Mucosa of descending colon (tissue), 3 donors: Measurements from ENCODE around the gene HBQ1. TPM values are rescaled to one million over a fixed set of nuclear protein-coding genes. Genes with fewer than 3 reads are reported as not detected.

Experiments
- ATAC-seq: fragments of 200-7000 bp; cut with Tn5 transposase; one replicate; pipeline ENCODE4 v1.9.1; 2020; ENCODE audit warnings: mild to moderate bottlenecking, moderate library complexity
- DNase-seq, 3 donors: peaks; one replicate each; pipeline ENCODE4 v3.0.0-alpha.2; 2020
- H3K36me3 ChIP-seq: fragments of 200-600 bp; one replicate; pipeline ENCODE4 v1.8.0; 2021; ENCODE audit warnings: low read depth, mild to moderate bottlenecking
- H3K4me1 ChIP-seq: fragments of 200-600 bp; one replicate; pipeline ENCODE4 v1.8.0; 2021; ENCODE audit warnings: low read depth, mild to moderate bottlenecking
- H3K4me3 ChIP-seq: fragments of 200-600 bp; one replicate; pipeline ENCODE4 v1.8.0; 2021; ENCODE audit warnings: mild to moderate bottlenecking
- H3K9me3 ChIP-seq: fragments of 200-600 bp; one replicate; pipeline ENCODE4 v1.8.0; 2021; ENCODE audit warnings: mild to moderate bottlenecking
- intact Hi-C, 2 donors: fragments of 100-400 bp; cut with DNase I in 1 of 2; cut with micrococcal nuclease in 1 of 2; formaldehyde crosslinking; loops; one replicate each; pipeline versions ENCODE4 v1.11.0 to v1.11.1; 2022; cut with DNase I, micrococcal nuclease
- total RNA-seq, 3 donors: library from RNA; stranded (reverse); fragmentation: NEBNext Ultra II Directional in 2 of 3; extraction: Animal tissue kit (Norgen Biotek cat#: 25700) in 2 of 3; gene quantifications; one replicate each; pipeline versions ENCODE4 v1.2.1 to v1.2.4, GENCODE V29; 2021 to 2023
- TF ChIP-seq, protein P1 (sequence below): fragments of 200-600 bp; IDR thresholded peaks from one replicate; pipeline ENCODE4 v1.8.0; 2022; ENCODE audit warnings: antibody characterized with exemption, mild to moderate bottlenecking
- donor health status: DM: no; HTN: no; CAD: no; lungs with moderate emphysema.
- donor health status: DM: no; HTN: no; CAD: no.
- donor health status: DM: no; HTN: yes; CAD: no.

Gene HBQ1
- total RNA-seq, 3 donors from 2014 or later = not detected

DNA sequence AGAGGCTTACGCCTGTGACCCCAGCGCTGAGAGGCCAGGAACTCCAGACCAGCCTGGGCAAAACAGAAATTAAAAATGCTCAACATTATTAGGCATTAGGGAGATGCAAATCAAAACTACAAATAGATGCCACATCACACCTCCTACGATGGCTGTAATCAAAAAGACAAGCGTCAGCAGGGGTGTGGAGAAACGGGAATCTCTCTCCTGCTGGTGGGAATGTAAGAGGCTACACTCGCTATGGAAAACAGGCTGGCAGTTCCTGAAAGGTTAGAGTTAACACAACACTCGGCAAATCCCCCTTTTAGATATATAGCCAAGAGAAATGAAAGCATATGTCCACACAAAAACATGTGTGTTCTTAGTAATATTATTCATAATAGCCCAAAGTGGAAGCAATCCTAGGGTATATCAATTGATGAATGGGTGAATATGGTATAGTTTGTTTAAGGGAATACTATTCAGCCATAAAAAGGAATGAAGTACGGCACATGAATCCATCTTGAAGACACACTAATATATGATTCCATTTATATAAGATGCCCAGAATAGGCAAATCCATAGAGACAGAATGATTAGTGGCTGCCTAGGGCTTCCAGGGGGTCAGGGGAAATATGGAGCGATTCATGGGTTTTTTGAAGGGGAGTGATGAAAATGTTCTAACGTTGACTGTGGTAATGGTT, 39.9 kb upstream of the HBQ1 start:
- DNase-seq (no peak), ATAC-seq (no peak)
- Histone ChIP-seq H3K9me3 (no peaks in the 10 kb centered on the region), H3K4me3 (no peak overlapping the region), H3K4me1 (peaks cover 5% of the 10 kb centered on the region), H3K36me3 (no peaks in the 10 kb centered on the region)
- TF ChIP-seq, protein P1, sequence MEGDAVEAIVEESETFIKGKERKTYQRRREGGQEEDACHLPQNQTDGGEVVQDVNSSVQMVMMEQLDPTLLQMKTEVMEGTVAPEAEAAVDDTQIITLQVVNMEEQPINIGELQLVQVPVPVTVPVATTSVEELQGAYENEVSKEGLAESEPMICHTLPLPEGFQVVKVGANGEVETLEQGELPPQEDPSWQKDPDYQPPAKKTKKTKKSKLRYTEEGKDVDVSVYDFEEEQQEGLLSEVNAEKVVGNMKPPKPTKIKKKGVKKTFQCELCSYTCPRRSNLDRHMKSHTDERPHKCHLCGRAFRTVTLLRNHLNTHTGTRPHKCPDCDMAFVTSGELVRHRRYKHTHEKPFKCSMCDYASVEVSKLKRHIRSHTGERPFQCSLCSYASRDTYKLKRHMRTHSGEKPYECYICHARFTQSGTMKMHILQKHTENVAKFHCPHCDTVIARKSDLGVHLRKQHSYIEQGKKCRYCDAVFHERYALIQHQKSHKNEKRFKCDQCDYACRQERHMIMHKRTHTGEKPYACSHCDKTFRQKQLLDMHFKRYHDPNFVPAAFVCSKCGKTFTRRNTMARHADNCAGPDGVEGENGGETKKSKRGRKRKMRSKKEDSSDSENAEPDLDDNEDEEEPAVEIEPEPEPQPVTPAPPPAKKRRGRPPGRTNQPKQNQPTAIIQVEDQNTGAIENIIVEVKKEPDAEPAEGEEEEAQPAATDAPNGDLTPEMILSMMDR = no peak
- intact Hi-C loops = no loop called here

DNA sequence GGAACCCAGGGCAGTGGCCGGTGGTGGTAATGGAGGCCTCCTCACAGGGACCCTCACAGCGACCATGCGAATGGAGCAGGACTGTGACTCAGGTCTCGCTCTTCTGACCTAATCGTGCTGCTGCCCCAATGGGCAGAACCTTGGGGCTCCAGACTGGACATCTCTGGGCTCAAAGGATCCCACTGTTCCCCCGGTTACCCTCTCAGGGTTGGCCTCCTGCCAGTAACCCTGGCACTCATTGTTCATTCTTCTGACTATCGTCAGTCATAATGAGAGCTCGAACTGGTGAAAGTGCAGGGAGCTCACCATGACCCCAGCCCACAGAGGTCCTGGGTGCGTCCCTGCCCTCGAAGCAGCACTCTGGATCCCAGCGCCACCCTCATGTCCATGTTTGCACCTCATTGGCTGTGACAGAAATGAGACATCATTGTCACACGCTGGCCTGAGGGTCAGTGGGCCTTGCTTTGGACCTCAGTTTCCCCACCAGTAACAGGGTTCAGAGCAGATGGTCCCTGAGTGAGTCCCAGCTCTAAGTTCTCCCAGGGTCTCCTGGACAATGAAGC, 37.8 kb upstream of the HBQ1 start:
- no peak for DNase-seq
- H3K4me3 ChIP-seq = no peak overlapping the region
- H3K36me3 ChIP-seq = no peaks in the 10 kb centered on the region
- intact Hi-C loops = no loop called here
- ATAC-seq = no peak
- no peaks in the 10 kb centered on the region for H3K4me1 ChIP-seq
- TF ChIP-seq, protein P1 = no peak
- H3K9me3 ChIP-seq = no peaks in the 10 kb centered on the region

DNA sequence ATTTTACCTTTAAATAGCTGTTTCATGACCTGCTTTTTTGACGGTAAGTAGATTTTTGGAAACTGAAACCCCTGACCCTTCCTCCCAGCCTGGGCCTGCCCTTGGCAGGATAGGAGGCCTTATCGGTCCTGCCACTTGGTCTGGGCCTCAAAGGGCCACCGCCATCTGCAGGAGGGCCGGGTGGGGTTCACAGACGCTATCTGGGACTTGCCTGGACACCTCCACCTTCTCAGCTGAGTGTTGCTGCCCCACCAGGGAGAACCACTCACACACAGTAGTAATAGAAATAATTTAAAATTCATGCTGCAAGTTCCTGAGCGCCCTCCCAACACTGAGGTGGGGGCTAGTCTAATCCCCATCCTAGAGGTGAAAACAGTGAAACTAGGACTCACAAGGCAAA, 37.2 kb upstream of the HBQ1 start:
- Histone ChIP-seq H3K9me3 (no peaks in the 10 kb centered on the region), H3K4me1 (no peaks in the 10 kb centered on the region), H3K36me3 (no peaks in the 10 kb centered on the region), H3K4me3 (no peak overlapping the region)
- TF ChIP-seq, protein P1 = no peak
- intact Hi-C loops = no loop called here
- DNase-seq = no peak
- ATAC-seq = no peak

DNA sequence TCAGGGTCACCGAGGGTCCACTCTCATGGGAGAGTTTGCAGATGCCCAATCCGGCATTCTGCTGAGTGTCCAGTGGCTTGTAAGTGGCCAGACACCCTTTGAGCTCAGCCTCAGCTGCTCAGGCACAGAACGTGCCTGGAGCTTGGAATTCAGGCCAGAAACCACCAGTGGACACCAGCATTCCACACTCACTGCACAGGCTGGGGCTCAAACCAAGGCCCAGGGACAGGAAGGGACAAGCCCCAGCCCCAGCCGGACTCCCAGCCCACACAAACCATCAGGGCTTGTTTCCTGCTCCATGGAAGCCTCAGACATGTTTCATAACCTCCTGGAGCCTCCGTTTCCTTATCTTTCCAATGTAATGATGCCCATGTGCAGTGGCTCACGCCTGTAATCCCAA, 36.8 kb upstream of the HBQ1 start:
- H3K4me3 ChIP-seq = no peak overlapping the region
- intact Hi-C loops = no loop called here
- no peaks in the 10 kb centered on the region for H3K4me1 ChIP-seq
- H3K36me3 ChIP-seq = no peaks in the 10 kb centered on the region
- TF ChIP-seq, protein P1 = no peak
- H3K9me3 ChIP-seq = no peaks in the 10 kb centered on the region
- no peak for ATAC-seq
- DNase-seq = no peak

DNA sequence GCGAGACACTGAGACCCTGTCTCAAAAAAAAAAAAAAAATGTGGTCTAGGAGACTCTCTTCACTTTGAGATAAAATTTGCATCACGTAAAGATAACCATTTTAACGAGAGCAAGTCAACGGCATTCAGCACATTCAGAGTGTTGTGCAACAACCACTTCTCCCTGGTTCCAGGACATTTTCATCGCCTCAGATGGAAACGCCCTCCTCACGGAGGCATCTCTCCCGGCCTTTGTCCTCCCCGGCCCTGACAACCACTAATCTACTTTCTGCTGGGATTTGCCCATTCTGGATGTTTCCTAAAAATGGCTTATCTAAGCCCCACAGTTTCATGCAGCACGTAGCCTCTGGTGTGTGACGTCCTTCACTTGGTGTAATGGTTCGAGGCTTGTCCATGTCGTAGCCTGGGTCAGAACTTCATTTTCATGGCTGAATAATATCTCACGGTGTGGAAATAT, 35.4 kb upstream of the HBQ1 start:
- intact Hi-C loops = no loop called here

More for the DNA sequence above, 35.4 kb upstream of the HBQ1 start:
- no peaks in the 10 kb centered on the region for H3K36me3 ChIP-seq
- H3K9me3 ChIP-seq = no peaks in the 10 kb centered on the region
- ATAC-seq (no peak), DNase-seq (no peak)
- H3K4me1 ChIP-seq = no peaks in the 10 kb centered on the region
- TF ChIP-seq, protein P1 = no peak
- H3K4me3 ChIP-seq = no peak overlapping the region
